ENCODE results near the gene PRKD3. TPM values are rescaled to one million over a fixed set of nuclear protein-coding genes. Genes with fewer than 3 reads are reported as not detected.
A peak's percentile ranks its signal among the peaks of the same experiment; 100 is the strongest.

Gene PRKD3
- total and polyA plus RNA-seq, 2 of the 13 experiments (the other 11 are each of a cell fraction or from before 2014, with no cell fraction given): 11.6 to 38.4 TPM

GRCh38 chr2:37324786-37325624, at the start of gene PRKD3 (continued):
- TF ChIP-seq GLMP (CRISPR knock-in tag; IDR thresholded peaks at IDR 0.05; ENCODE audit: borderline replicate concordance) (peak; percentile 2; the same call in 1 of the 2 replicates), NKX3-1 (CRISPR knock-in tag; IDR thresholded peaks at IDR 0.05) (0 out of 2 replicates have a peak, but pooled peaks have one; percentile 46), ZBTB8A (CRISPR knock-in tag; IDR thresholded peaks at IDR 0.05; ENCODE audit: borderline replicate concordance, low read depth) (no peak), EED (CRISPR knock-in tag; IDR thresholded peaks at IDR 0.05) (peak; percentile 46; the same call in 1 of the 2 replicates), PBX2 (CRISPR knock-in tag; IDR thresholded peaks at IDR 0.05) (no peak), ZNF709 (CRISPR knock-in tag; IDR thresholded peaks at IDR 0.05) (peak; percentile 67), ZNF704 (CRISPR knock-in tag; IDR thresholded peaks at IDR 0.05; ENCODE audit: borderline replicate concordance) (no peak), ZMYM4 (CRISPR knock-in tag; IDR thresholded peaks at IDR 0.05) (peak; percentile 57; the same call in 1 of the 2 replicates), ZNF512 (CRISPR knock-in tag; IDR thresholded peaks at IDR 0.05) (0 out of 2 replicates have a peak, but pooled peaks have one; percentile 26), ASH2L (IDR thresholded peaks at IDR 0.05; ENCODE audit: insufficient read length, low read depth, low read length) (no peak), ZNF766 (CRISPR knock-in tag; IDR thresholded peaks at IDR 0.05; ENCODE audit: borderline replicate concordance) (no peak), DPF2 (CRISPR knock-in tag; IDR thresholded peaks at IDR 0.05; ENCODE audit: borderline replicate concordance, low read depth) (no peak), ZNF44 (CRISPR knock-in tag; IDR thresholded peaks at IDR 0.05) (0 out of 2 replicates have a peak, but pooled peaks have one; percentile 74), ZNF737 (CRISPR knock-in tag; IDR thresholded peaks at IDR 0.05; ENCODE audit: borderline replicate concordance) (0 out of 2 replicates have a peak, but pooled peaks have one; percentile 18), ZNF558 (CRISPR knock-in tag; IDR thresholded peaks at IDR 0.05; ENCODE audit: borderline replicate concordance) (no peak), ZMYM2 (CRISPR knock-in tag; IDR thresholded peaks at IDR 0.05) (0 out of 2 replicates have a peak, but pooled peaks have one; percentile 45), ZNF775 (CRISPR knock-in tag; IDR thresholded peaks at IDR 0.05; ENCODE audit: borderline replicate concordance) (no peak), ZIK1 (CRISPR knock-in tag; IDR thresholded peaks at IDR 0.05; ENCODE audit: borderline replicate concordance, low read depth) (no peak)
